SU-DHL-6 (cell line): ENCODE measurements around the gene BHLHE23.
"Not testable (repeated sequence)": the region's sequence is repeated elsewhere in the genome, so short reads cannot be mapped to it uniquely, and the experiment has no call there.

Source experiments
- H2AFZ ChIP-seq: fragments of 200-600 bp; sonication (generic); 2 replicates; pipeline ENCODE4 v1.6.1; 2014; ENCODE audit warnings: low read depth, mild to moderate bottlenecking, moderate library complexity, mixed read lengths, antibody characterized with exemption, low read length; ENCODE audit not compliant: severe bottlenecking
- H3F3A ChIP-seq: fragments of 200-600 bp; shearing (Covaris generic); 2 replicates; pipeline ENCODE4 v1.6.0; 2016; ENCODE audit warnings: antibody characterized with exemption, mild to moderate bottlenecking; ENCODE audit not compliant: insufficient read depth
- H3K27ac ChIP-seq: fragments of 200-600 bp; sonication (generic); 2 replicates; pipeline ENCODE4 v1.5.1; 2016; ENCODE audit warnings: low read depth, mild to moderate bottlenecking, low read length, moderate library complexity, mixed read lengths
- H3K27me3 ChIP-seq: fragments of 200-600 bp; sonication (generic), shearing (Covaris generic); 2 replicates; pipeline ENCODE4 v1.6.0; 2014; ENCODE audit warnings: mild to moderate bottlenecking, low read length
- H3K36me3 ChIP-seq: fragments of 200-600 bp; sonication (generic); 2 replicates; pipeline ENCODE4 v1.6.1; 2014; ENCODE audit warnings: mild to moderate bottlenecking, low read length, mixed read lengths
- H3K4me2 ChIP-seq: fragments of 300-600, 200-600 bp; shearing (Covaris generic), sonication (generic); 2 replicates; pipeline ENCODE4 v1.6.0; 2014; ENCODE audit warnings: low read length, low read depth, mild to moderate bottlenecking; ENCODE audit not compliant: poor library complexity, severe bottlenecking
- H3K4me3 ChIP-seq: fragments of 200-600 bp; sonication (generic); 2 replicates; pipeline ENCODE4 v1.5.1; 2014; ENCODE audit warnings: antibody characterized with exemption, low read length, mild to moderate bottlenecking, mixed read lengths; ENCODE audit not compliant: insufficient read depth, poor library complexity, severe bottlenecking
- H3K79me2 ChIP-seq: fragments of 200-600 bp; sonication (generic); 2 replicates; pipeline ENCODE4 v1.6.1; 2014; ENCODE audit warnings: mild to moderate bottlenecking, low read length, moderate library complexity; ENCODE audit not compliant: insufficient read depth
- H3K9ac ChIP-seq: fragments of 200-600 bp; sonication (generic); 2 replicates; pipeline ENCODE4 v1.7.0; 2014; ENCODE audit warnings: mild to moderate bottlenecking, low read length
- H3K9me2 ChIP-seq: fragments of 200-600 bp; sonication (generic); replicated peaks from 2 replicates; pipeline ENCODE4 v1.6.1; 2014; ENCODE audit warnings: low read length; ENCODE audit not compliant: insufficient read depth
- H3K9me3 ChIP-seq: fragments of 200-600 bp; sonication (generic); 2 replicates; pipeline ENCODE4 v1.6.1; 2014; ENCODE audit warnings: low read length, mixed read lengths; ENCODE audit not compliant: insufficient read depth
- H4K20me1 ChIP-seq: fragments of 200-600 bp; sonication (generic); 2 replicates; pipeline ENCODE4 v1.6.1; 2014; ENCODE audit warnings: low read depth, mild to moderate bottlenecking, antibody characterized with exemption, low read length, moderate library complexity, mixed read lengths
- EZH2phosphoT487 ChIP-seq: fragments of 200-600 bp; sonication (generic), shearing (Covaris generic); conservative IDR thresholded peaks from 2 replicates; pipeline ENCODE4 v1.6.1; 2018; ENCODE audit warnings: mild to moderate bottlenecking, antibody characterized with exemption, low read length, moderate library complexity, mixed read lengths
- TF ChIP-seq, protein P1 (sequence below): fragments of 200-600 bp; sonication (generic); IDR thresholded peaks from one replicate; pipeline ENCODE4 v1.5.1; 2017; ENCODE audit warnings: antibody characterized with exemption, mild to moderate bottlenecking, low read length, moderate library complexity; ENCODE audit not compliant: insufficient read depth, poor library complexity, severe bottlenecking

BHLHE23 gene

DNA sequence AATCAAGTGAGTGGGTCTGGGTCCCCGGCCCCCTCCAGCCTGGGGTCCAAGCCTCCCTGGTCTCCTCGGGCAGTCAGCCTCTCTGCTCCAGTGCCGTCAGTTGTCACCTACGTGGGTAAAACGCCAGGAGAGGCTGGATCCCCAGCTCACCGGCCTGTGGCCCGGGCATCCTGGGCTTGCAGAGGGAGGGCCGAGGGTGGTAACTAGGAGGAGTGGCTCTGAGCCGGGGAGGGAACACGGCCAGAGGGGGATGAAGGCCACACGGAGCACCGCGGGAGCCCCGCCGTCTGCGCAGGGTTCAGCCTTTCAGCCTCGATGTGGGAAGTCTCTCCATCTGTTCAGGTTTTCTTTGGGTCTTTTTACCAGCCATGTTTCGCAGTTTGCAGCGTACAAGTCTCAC, 29.5 kb upstream of the BHLHE23 start:
- no peaks in the 10 kb centered on the region for H3K27me3 ChIP-seq
- no peaks in the 10 kb centered on the region for H4K20me1 ChIP-seq

DNA sequence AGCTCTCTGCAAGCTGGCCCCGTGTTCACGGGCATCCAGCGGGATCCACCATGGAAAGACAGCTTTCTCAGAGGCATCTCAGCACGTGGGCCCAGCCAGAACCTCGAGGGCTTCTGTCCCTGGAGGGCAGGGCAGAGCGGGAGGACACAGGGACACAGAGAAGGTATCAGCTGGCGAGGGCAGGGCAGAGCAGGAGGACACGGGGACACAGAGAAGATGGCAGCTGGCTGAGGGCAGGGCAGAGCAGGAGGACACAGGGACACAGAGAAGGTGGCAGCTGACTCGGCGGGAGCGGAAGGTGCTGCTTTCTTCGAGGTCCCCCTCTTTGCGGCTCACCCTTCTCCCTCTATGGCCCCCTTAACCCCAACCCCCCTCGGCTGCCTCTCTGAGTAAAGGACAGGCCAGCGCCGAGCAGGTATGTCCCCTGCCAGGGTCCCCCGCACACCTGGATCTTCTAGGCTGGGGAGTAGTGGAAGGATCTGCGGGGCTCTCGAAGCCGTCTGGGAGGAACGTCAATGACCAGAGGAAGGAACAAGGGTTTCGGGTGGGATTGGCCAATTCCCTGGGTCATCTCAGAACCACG, 28.9 kb upstream of the BHLHE23 start:
- H3K4me3 ChIP-seq, result no peak overlapping the region
- H3K4me2 ChIP-seq, result no peak overlapping the region
- H2AFZ ChIP-seq, result no peak overlapping the region
- no peak overlapping the region for H3K27ac ChIP-seq
- TF ChIP-seq, protein P1, sequence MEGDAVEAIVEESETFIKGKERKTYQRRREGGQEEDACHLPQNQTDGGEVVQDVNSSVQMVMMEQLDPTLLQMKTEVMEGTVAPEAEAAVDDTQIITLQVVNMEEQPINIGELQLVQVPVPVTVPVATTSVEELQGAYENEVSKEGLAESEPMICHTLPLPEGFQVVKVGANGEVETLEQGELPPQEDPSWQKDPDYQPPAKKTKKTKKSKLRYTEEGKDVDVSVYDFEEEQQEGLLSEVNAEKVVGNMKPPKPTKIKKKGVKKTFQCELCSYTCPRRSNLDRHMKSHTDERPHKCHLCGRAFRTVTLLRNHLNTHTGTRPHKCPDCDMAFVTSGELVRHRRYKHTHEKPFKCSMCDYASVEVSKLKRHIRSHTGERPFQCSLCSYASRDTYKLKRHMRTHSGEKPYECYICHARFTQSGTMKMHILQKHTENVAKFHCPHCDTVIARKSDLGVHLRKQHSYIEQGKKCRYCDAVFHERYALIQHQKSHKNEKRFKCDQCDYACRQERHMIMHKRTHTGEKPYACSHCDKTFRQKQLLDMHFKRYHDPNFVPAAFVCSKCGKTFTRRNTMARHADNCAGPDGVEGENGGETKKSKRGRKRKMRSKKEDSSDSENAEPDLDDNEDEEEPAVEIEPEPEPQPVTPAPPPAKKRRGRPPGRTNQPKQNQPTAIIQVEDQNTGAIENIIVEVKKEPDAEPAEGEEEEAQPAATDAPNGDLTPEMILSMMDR, result no peak
- TF ChIP-seq EZH2phosphoT487, result no peak
- no peaks in the 10 kb centered on the region for H3K79me2 ChIP-seq
- H3K9ac ChIP-seq, result no peak overlapping the region
- no peaks in the 10 kb centered on the region for H3F3A ChIP-seq
- no peaks in the 10 kb centered on the region for H4K20me1 ChIP-seq
- H3K27me3 ChIP-seq, result no peaks in the 10 kb centered on the region
- no peaks in the 10 kb centered on the region for H3K36me3 ChIP-seq
- no peaks in the 10 kb centered on the region for H3K9me3 ChIP-seq
- no peaks in the 10 kb centered on the region for H3K9me2 ChIP-seq

More for the DNA sequence above, 29.5 kb upstream of the BHLHE23 start:
- Histone ChIP-seq H3K36me3 (no peaks in the 10 kb centered on the region), H3K4me2 (no peak overlapping the region), H3K4me3 (no peak overlapping the region), H2AFZ (no peak overlapping the region), H3K79me2 (no peaks in the 10 kb centered on the region), H3K9me3 (no peaks in the 10 kb centered on the region), H3F3A (no peaks in the 10 kb centered on the region), H3K27ac (no peak overlapping the region), H3K9me2 (no peaks in the 10 kb centered on the region), H3K9ac (no peak overlapping the region)
- TF ChIP-seq EZH2phosphoT487, result no peak
- TF ChIP-seq, protein P1, result no peak

DNA sequence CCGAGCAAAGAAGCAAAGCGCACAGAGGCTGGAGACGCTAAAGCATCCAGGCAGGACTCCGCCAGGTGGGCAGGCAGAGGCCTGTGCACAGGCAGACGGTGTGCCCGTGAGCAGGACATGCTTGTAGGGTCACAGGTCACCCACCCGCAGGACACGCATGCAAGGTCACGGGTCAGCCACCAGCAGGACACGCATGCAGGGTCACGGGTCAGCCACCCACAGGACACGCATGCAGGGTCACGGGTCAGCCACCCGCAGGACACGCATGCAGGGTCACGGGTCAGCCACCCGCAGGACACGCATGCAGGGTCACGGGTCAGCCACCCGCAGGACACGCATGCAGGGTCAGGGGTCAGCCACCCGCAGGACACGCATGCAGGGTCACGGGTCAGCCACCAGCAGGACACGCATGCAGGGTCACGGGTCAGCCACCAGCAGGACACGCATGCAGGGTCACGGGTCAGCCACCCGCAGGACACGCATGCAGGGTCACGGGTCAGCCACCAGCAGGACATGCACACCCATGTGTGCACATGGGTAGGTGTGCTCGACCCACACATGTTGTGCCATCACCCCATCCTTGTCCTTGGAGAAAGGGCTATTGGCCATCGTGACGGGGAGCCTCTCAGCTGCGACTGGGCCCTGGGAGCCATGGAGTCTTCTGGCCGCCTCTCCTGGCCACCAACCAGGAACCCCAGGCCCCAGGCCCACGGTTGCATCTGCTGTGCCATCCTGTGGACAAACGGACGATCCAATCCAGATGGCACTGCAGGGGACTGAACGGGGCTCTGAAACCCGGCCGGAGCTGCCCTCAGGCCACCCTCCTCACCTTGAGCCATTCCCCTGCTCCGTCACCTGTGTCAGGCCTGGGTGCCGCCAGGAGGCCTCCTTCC, 28.2 kb upstream of the BHLHE23 start:
- H4K20me1 ChIP-seq, H3K27me3 ChIP-seq: not testable (repeated sequence)

More for the DNA sequence above, 28.2 kb upstream of the BHLHE23 start:
- H3K79me2 ChIP-seq, H3F3A ChIP-seq, H2AFZ ChIP-seq, H3K36me3 ChIP-seq, H3K9ac ChIP-seq, H3K9me2 ChIP-seq, H3K4me2 ChIP-seq, H3K27ac ChIP-seq, H3K9me3 ChIP-seq, H3K4me3 ChIP-seq: not testable (repeated sequence)
